Panc1 (cell line): Measurements from ENCODE around the gene TMED9. TPM values are rescaled to one million over a fixed set of nuclear protein-coding genes. Genes with fewer than 3 reads are reported as not detected.

Experiments used
- ATAC-seq: fragments of 200-7000 bp; cut with Tn5 transposase; 2 replicates; pipeline ENCODE4 v1.9.1; 2020; ENCODE audit warnings: mild to moderate bottlenecking, moderate library complexity
- BruUV-seq: library from RNA; stranded (reverse); fragments of 400-500 nt; replicated peaks from 2 replicates; lab custom pipeline; 2021; lab: Mats Ljungman, UMichigan
- CTCF ChIA-PET: fragments of 300-600 bp; sonication (Branson Sonifier 250); formaldehyde crosslinking; loops from one replicate; lab custom pipeline; 2022; ENCODE audit warnings: antibody characterized with exemption; lab: Charles Lee
- POLR2A ChIA-PET: fragments of 300-600 bp; sonication (Branson Sonifier 250); formaldehyde crosslinking; loops from one replicate; lab custom pipeline; 2022; ENCODE audit warnings: antibody characterized with exemption; lab: Charles Lee
- DNase-seq: peaks from one replicate; pipeline ENCODE4 v3.0.0-alpha.2; 2010; ENCODE audit warnings: low read depth, low spot score
- H3K27ac ChIP-seq: 2 replicates; pipeline ENCODE4 v1.5.1; 2011; ENCODE audit warnings: mild to moderate bottlenecking, low read length, inconsistent platforms
- H3K27me3 ChIP-seq: fragments of 200-500 bp; sonication (Bioruptor generic); 2 replicates; pipeline ENCODE4 v1.6.0; 2014; ENCODE audit warnings: low read length, inconsistent platforms; ENCODE audit not compliant: control insufficient read depth, insufficient read depth
- H3K36me3 ChIP-seq: fragments of 200-500 bp; sonication (Bioruptor generic); 2 replicates; pipeline ENCODE4 v1.5.1; 2014; ENCODE audit warnings: inconsistent platforms, mild to moderate bottlenecking, low read length, moderate library complexity; ENCODE audit not compliant: control insufficient read depth, insufficient read depth
- H3K4me1 ChIP-seq: 2 replicates; pipeline ENCODE4 v1.5.1; 2011; ENCODE audit warnings: inconsistent platforms, mild to moderate bottlenecking, low read length, moderate library complexity; ENCODE audit not compliant: control insufficient read depth, insufficient read depth
- H3K4me3 ChIP-seq, 2 experiments: 2 replicates each; pipeline ENCODE4 v1.5.1; 2011 to 2012; ENCODE audit warnings: low read depth in 2 of 2, low read length in 2 of 2, mild to moderate bottlenecking in 2 of 2, inconsistent platforms in 1 of 2, moderate library complexity in 1 of 2
- H3K9me3 ChIP-seq: fragments of 200-500 bp; sonication (Bioruptor generic); 2 replicates; pipeline ENCODE4 v1.5.1; 2014; ENCODE audit warnings: low read depth, mild to moderate bottlenecking, inconsistent platforms, low read length, moderate library complexity; ENCODE audit not compliant: control insufficient read depth, insufficient read depth
- POLR2AphosphoS5 ChIP-seq: IDR thresholded peaks from 2 replicates; pipeline ENCODE4 v1.6.1; 2012; ENCODE audit warnings: mild to moderate bottlenecking, low read depth, low read length, moderate library complexity
- SIN3A ChIP-seq: IDR thresholded peaks from 2 replicates; pipeline ENCODE4 v1.6.1; 2012; ENCODE audit warnings: low read depth, mild to moderate bottlenecking, low read length, moderate library complexity, borderline replicate concordance; ENCODE audit not compliant: insufficient read depth
- TCF7L2 ChIP-seq: IDR thresholded peaks from 2 replicates; pipeline ENCODE4 v1.6.1; 2011; ENCODE audit warnings: mild to moderate bottlenecking, low read depth, low read length, inconsistent platforms
- in situ Hi-C: cut with HindIII; loops from 2 replicates; pipeline ENCODE4 v1.10.0; 2016; ENCODE audit warnings: low sequenced_read_pairs, low pct_unique_long_range_greater_than_20kb
- intact Hi-C: fragments of 100-400 bp; cut with micrococcal nuclease; formaldehyde crosslinking; loops from one replicate; pipeline ENCODE4 v1.10.0; 2022; ENCODE audit not compliant: unreplicated experiment
- total RNA-seq: library from RNA; stranded (reverse); gene quantifications from one replicate; pipeline ENCODE4 v1.2.1, GENCODE V29; 2021; ENCODE audit not compliant: unreplicated experiment
- TF ChIP-seq, protein P1 (sequence below): fragments of 450-650 bp; IDR thresholded peaks from 2 replicates; pipeline ENCODE4 v1.5.1; 2017; ENCODE audit warnings: mild to moderate bottlenecking
- TF ChIP-seq, protein P2 (sequence below), 2 experiments: IDR thresholded peaks; 2 replicates each; pipeline ENCODE4 v1.6.1; 2011 to 2012; ENCODE audit warnings: low read depth in 2 of 2, control low read depth in 1 of 2, low read length in 1 of 2, mild to moderate bottlenecking in 1 of 2, moderate library complexity in 1 of 2; ENCODE audit not compliant: insufficient read depth in 1 of 2

The TMED9 gene
- total RNA-seq, 1 experiment from 2014 or later = 293 TPM

- POLR2A ChIA-PET = no interaction called here
- ATAC-seq = no peak
- no peak overlapping the region for H3K4me3 ChIP-seq
- in situ Hi-C loops = loop anchor here (10.0 kb wide), 1 partner anchor 49 kb away; no protein-coding TSS in a partner anchor
- DNase-seq = no peak
- intact Hi-C loops = no loop called here
- TF ChIP-seq, protein P1, sequence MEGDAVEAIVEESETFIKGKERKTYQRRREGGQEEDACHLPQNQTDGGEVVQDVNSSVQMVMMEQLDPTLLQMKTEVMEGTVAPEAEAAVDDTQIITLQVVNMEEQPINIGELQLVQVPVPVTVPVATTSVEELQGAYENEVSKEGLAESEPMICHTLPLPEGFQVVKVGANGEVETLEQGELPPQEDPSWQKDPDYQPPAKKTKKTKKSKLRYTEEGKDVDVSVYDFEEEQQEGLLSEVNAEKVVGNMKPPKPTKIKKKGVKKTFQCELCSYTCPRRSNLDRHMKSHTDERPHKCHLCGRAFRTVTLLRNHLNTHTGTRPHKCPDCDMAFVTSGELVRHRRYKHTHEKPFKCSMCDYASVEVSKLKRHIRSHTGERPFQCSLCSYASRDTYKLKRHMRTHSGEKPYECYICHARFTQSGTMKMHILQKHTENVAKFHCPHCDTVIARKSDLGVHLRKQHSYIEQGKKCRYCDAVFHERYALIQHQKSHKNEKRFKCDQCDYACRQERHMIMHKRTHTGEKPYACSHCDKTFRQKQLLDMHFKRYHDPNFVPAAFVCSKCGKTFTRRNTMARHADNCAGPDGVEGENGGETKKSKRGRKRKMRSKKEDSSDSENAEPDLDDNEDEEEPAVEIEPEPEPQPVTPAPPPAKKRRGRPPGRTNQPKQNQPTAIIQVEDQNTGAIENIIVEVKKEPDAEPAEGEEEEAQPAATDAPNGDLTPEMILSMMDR = no peak
- TF ChIP-seq POLR2AphosphoS5 (no peak), SIN3A (no peak), TCF7L2 (no peak)
- peaks cover 8% of the 10 kb centered on the region; the same call in 1 of the 2 replicates for H3K27me3 ChIP-seq
- H3K27ac ChIP-seq = no peak overlapping the region
- no peaks in the 10 kb centered on the region for H3K9me3 ChIP-seq
- peaks cover 14% of the 10 kb centered on the region for H3K36me3 ChIP-seq
- no TSS peak for BruUV-seq
- CTCF ChIA-PET = interaction anchor here (0.7 kb wide), 1 partner anchor 355 kb away, joined by 5 read pairs; no protein-coding TSS in a partner anchor
- peaks cover 5% of the 10 kb centered on the region; the same call in 1 of the 2 replicates for H3K4me1 ChIP-seq
These were observed 2.1 kb downstream of the TMED9 start for GRCh38 chr5:177594071-177594470.

DNA sequence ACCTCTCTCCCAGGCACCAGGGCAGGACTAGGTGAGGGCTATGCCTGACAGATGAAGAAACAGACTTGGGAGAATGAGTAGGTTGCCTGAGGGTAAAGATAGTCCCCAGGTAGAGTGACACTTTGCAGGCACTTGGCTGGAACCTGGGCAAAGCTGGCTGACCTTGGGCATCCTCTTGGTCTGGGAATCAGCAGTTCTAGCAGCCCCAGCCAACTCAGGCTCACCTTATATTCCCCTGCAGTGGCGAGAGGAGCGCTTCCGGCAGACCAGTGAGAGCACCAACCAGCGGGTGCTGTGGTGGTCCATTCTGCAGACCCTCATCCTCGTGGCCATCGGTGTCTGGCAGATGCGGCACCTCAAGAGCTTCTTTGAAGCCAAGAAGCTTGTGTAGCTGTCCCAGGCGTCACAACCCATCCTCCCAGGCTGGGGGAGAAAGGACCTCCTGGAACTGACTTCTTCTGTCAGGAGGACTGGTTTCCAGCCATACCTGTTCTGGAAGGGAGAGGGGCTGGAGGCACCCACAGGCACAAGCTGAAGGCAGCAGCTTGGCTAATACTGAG, 3.1 kb downstream of the TMED9 start:
- ChIA-PET CTCF (no interaction called here), POLR2A (interaction anchor here (0.5 kb wide), 1 partner anchor 16 kb away, joined by 9 read pairs; no protein-coding TSS in a partner anchor)
- Histone ChIP-seq H3K9me3 (no peaks in the 10 kb centered on the region), H3K4me3 (no peak overlapping the region), H3K27ac (no peak overlapping the region), H3K27me3 (peaks cover 6% of the 10 kb centered on the region; the same call in 1 of the 2 replicates), H3K36me3 (peaks cover 14% of the 10 kb centered on the region), H3K4me1 (peaks cover 5% of the 10 kb centered on the region; the same call in 1 of the 2 replicates)
- ATAC-seq (no peak), DNase-seq (no peak)
- no peak for TF ChIP-seq TCF7L2
- no peak for TF ChIP-seq SIN3A
- intact Hi-C loops (no loop called here), in situ Hi-C loops (loop anchor here (10.0 kb wide), 1 partner anchor 50 kb away; no protein-coding TSS in a partner anchor)
- no TSS peak for BruUV-seq

DNA sequence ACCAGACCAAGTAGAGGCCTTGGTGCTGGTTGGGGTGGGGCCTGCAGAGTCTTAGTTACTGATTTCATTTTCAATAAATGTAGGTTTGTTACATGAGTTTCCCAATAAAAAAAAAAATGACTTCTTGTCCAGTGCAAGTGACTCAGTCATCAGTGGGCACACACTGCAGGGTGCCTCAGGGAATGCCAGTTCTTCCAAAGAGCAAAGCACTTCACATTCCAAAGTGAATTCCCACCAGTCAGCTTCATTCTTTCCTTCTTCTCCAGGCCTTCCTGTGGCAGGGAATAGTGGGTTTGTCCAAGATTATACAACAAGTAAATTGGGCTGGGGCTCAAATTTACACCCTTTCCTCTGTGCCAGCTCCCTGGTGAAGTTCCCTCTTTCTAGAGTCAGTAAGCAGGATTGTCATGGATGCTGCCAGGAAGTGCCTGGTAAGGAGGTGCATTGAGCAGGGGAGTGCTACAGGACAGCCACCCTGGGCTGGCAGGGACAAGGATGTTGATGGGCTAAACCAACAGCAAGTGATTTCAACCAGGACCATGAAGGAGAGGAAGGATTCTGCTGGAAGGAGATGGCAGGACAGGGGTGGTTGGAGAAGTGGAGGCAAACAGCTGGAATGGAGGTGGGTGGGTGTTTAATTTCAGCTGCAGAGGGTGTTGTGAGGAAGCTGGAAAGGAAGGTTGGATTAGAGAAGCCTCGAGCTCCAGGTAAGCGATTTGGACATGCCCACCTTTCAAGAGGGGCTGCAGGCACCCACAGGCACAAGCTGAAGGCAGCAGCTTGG, 4.2 kb downstream of the TMED9 start:
- no peak for ATAC-seq
- intact Hi-C loops (no loop called here), in situ Hi-C loops (loop anchor here (10.0 kb wide), 1 partner anchor 51 kb away; no protein-coding TSS in a partner anchor)
- CTCF ChIA-PET = no interaction called here
- DNase-seq = no peak
- Histone ChIP-seq H3K9me3 (no peaks in the 10 kb centered on the region), H3K27ac (no peak overlapping the region), H3K4me1 (peaks cover 11% of the 10 kb centered on the region), H3K27me3 (0 out of 2 replicates have a peak, but pooled peaks cover under 1% of the 10 kb centered on the region), H3K36me3 (peaks cover 14% of the 10 kb centered on the region), H3K4me3 (no peak overlapping the region)
- BruUV-seq = no TSS peak
- POLR2A ChIA-PET = interaction anchor here (0.5 kb wide), 1 partner anchor 17 kb away, joined by 9 read pairs; no protein-coding TSS in a partner anchor
- no peak for TF ChIP-seq SIN3A
- TF ChIP-seq, protein P2, sequence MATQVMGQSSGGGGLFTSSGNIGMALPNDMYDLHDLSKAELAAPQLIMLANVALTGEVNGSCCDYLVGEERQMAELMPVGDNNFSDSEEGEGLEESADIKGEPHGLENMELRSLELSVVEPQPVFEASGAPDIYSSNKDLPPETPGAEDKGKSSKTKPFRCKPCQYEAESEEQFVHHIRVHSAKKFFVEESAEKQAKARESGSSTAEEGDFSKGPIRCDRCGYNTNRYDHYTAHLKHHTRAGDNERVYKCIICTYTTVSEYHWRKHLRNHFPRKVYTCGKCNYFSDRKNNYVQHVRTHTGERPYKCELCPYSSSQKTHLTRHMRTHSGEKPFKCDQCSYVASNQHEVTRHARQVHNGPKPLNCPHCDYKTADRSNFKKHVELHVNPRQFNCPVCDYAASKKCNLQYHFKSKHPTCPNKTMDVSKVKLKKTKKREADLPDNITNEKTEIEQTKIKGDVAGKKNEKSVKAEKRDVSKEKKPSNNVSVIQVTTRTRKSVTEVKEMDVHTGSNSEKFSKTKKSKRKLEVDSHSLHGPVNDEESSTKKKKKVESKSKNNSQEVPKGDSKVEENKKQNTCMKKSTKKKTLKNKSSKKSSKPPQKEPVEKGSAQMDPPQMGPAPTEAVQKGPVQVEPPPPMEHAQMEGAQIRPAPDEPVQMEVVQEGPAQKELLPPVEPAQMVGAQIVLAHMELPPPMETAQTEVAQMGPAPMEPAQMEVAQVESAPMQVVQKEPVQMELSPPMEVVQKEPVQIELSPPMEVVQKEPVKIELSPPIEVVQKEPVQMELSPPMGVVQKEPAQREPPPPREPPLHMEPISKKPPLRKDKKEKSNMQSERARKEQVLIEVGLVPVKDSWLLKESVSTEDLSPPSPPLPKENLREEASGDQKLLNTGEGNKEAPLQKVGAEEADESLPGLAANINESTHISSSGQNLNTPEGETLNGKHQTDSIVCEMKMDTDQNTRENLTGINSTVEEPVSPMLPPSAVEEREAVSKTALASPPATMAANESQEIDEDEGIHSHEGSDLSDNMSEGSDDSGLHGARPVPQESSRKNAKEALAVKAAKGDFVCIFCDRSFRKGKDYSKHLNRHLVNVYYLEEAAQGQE (IDR thresholded peaks at IDR 0.05; ENCODE audit: insufficient read depth in 1 of 2, low read depth in 2 of 2, low read length in 1 of 2) = no peak
- TF ChIP-seq TCF7L2 = no peak
- TF ChIP-seq, protein P1 = no peak
- TF ChIP-seq POLR2AphosphoS5 = no peak
